ENCODE results near the gene UBR4.

DNA sequence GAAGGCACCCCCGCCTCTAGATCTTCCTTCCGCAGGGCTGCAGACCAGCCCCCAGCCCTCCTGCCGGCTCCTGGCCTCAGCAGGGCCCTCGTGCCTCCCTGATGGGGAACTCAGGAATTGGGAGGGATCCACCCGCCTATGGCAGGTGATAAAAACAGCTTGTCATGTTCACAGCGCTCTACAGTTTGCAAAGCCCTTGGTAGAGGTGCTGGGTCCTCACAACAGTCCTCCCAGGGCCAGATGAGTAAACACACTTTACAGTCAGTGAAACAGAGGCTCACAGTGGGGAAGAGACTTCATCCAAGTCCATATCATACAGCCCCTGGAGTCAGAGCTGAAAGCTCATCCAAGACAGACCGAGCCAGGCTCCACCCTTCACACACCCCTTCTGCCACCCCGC is 156.6 kb downstream of the UBR4 start:
- TF ChIP-seq, protein P1, sequence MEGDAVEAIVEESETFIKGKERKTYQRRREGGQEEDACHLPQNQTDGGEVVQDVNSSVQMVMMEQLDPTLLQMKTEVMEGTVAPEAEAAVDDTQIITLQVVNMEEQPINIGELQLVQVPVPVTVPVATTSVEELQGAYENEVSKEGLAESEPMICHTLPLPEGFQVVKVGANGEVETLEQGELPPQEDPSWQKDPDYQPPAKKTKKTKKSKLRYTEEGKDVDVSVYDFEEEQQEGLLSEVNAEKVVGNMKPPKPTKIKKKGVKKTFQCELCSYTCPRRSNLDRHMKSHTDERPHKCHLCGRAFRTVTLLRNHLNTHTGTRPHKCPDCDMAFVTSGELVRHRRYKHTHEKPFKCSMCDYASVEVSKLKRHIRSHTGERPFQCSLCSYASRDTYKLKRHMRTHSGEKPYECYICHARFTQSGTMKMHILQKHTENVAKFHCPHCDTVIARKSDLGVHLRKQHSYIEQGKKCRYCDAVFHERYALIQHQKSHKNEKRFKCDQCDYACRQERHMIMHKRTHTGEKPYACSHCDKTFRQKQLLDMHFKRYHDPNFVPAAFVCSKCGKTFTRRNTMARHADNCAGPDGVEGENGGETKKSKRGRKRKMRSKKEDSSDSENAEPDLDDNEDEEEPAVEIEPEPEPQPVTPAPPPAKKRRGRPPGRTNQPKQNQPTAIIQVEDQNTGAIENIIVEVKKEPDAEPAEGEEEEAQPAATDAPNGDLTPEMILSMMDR (IDR thresholded peaks at IDR 0.05), result no peak
- TF ChIP-seq, protein P2, sequence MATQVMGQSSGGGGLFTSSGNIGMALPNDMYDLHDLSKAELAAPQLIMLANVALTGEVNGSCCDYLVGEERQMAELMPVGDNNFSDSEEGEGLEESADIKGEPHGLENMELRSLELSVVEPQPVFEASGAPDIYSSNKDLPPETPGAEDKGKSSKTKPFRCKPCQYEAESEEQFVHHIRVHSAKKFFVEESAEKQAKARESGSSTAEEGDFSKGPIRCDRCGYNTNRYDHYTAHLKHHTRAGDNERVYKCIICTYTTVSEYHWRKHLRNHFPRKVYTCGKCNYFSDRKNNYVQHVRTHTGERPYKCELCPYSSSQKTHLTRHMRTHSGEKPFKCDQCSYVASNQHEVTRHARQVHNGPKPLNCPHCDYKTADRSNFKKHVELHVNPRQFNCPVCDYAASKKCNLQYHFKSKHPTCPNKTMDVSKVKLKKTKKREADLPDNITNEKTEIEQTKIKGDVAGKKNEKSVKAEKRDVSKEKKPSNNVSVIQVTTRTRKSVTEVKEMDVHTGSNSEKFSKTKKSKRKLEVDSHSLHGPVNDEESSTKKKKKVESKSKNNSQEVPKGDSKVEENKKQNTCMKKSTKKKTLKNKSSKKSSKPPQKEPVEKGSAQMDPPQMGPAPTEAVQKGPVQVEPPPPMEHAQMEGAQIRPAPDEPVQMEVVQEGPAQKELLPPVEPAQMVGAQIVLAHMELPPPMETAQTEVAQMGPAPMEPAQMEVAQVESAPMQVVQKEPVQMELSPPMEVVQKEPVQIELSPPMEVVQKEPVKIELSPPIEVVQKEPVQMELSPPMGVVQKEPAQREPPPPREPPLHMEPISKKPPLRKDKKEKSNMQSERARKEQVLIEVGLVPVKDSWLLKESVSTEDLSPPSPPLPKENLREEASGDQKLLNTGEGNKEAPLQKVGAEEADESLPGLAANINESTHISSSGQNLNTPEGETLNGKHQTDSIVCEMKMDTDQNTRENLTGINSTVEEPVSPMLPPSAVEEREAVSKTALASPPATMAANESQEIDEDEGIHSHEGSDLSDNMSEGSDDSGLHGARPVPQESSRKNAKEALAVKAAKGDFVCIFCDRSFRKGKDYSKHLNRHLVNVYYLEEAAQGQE (IDR thresholded peaks at IDR 0.05), result no peak
- TF ChIP-seq POLR2A (IDR thresholded peaks at IDR 0.05; ENCODE audit: low read length) (no peak), EP300 (IDR thresholded peaks at IDR 0.05) (no peak)
